Colon (tissue), 2 donors: ENCODE measurements around the gene NPB.

ENCODE experiments used
- FAIRE-seq: peaks from 2 replicates; lab custom pipeline; 2012; peaks lifted over from hg19 to GRCh38; lab: Jason Lieb, UNC
- donor health status: control.
- donor health status: control.

The NPB gene

DNA sequence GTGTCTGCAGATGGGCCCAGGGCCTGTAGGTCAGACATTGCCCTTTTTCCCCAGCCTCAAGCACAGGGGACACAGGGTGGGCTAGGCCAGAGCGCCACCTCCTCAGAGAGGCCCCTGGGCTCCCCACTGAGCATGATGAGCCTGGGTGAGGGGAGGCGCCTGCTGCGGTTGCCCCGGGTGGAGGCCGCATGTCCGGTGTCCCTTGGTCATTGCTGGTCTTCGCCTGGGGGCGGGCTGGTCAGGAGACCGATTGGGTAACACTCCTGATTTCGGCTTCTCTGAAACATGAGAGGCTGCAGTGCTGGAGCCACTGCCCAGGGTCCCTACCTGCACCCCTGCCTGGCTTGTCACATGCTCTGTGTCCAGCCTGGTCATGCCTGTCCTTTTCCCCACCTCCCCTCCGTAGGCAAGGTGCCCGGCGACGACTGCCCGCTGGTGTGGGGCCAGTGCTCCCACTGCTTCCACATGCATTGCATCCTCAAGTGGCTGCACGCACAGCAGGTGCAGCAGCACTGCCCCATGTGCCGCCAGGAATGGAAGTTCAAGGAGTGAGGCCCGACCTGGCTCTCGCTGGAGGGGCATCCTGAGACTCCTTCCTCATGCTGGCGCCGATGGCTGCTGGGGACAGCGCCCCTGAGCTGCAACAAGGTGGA, 2.4 kb upstream of the NPB start:
- no peak for FAIRE-seq

- FAIRE-seq = no peak
Measured at GRCh38 chr17:81900181-81900820, 1.7 kb upstream of the NPB start.

DNA sequence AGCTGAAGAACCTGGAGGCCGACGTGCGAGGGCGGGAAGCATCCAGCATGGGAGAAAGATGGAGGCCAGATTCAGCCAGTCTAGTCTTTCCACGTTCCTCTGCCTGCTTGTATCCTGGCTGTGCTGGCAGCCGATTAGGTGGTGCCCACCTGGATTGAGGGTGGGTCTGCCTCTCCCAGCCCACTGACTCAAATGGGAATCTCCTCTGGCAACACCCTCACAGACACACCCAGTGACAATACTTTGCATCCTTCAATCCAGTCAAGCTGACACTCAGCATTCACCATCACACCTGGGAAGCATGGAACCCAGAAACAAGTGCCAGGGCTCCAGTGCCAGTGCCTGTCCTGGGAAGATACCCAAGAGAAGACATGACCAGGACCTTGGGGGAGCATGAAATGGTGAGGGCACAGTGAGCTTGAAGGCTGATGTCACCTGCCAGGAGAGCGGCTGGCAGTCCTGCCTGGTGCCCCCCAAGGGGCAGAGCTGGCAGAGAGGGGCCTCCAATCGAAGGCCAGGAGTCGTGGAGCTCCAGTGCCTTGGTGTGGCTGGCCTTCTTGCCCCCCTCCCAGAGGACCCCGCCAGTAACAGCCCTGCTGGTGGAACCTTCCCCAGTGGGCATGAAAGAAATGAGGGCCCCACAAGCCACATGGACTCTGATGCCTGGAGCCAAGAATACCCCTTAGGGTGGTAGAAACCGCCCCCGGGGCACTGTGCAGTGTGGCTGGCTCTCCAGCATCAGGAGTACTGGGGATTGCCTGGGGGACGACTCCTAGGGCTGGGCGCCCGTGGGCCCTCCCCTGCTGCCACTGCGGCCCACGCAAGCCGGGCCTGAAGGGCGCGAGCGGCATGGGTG, 643 bp upstream of the NPB start:
- no peak for FAIRE-seq

- FAIRE-seq = no peak
Measured at GRCh38 chr17:81902653-81903414, 796 bp downstream of the NPB start.

DNA sequence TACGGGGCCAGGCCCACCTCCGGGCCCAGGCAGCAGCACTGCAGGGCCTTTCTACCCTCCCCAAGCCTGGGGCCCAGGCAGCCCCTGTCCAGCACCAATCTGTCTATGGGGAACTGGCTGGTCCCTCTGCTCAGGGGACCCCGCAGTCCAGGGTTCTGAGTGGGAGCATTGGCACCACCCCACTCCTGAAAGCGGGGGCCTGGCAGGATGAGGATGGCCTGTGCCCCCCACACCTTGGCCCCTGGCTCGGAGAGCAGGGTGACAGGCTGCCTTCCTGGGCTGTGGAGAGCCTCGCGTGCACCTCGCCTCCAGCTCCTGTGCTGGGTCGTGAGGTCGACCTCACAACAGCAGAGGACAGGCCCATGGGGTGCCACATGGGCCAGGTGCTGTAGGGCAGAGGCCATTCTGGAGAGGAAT, 1.4 kb downstream of the NPB start:
- FAIRE-seq = no peak

DNA sequence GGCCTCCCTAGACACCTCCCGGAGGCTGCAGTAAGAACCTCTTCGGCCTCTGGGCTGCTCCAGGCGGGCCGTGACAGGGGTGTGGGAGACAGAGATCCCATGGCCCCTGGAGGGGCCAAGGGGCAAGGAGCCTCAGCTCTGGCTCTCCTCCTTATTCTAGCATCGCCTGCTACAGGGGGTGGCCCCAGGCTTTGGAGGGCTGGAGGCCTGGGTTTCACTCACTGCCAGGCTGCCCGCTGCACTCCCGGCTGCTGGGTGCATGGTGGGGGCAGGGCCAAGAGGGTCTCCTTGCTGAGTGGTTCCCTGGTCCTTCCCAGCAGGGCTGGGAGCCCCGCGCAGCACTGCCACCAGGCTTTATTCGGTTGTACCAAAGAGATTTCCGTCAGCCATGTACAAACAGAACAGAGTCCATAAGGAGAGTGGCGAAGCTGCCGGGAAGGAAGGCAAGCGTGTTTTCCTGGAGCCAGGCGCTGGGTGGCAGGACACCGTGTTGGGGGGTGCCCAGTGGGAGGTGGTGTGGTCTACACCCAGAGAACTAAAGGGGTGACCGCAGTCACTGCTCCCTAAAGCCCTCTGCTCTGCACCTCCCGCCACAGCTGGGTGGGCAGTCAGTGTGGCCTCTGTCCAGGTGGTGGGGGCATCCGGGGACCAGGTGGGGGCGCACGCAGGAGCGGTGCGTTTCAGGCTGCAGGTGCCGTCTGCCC, 2.0 kb downstream of the NPB start:
- FAIRE-seq = no peak

DNA sequence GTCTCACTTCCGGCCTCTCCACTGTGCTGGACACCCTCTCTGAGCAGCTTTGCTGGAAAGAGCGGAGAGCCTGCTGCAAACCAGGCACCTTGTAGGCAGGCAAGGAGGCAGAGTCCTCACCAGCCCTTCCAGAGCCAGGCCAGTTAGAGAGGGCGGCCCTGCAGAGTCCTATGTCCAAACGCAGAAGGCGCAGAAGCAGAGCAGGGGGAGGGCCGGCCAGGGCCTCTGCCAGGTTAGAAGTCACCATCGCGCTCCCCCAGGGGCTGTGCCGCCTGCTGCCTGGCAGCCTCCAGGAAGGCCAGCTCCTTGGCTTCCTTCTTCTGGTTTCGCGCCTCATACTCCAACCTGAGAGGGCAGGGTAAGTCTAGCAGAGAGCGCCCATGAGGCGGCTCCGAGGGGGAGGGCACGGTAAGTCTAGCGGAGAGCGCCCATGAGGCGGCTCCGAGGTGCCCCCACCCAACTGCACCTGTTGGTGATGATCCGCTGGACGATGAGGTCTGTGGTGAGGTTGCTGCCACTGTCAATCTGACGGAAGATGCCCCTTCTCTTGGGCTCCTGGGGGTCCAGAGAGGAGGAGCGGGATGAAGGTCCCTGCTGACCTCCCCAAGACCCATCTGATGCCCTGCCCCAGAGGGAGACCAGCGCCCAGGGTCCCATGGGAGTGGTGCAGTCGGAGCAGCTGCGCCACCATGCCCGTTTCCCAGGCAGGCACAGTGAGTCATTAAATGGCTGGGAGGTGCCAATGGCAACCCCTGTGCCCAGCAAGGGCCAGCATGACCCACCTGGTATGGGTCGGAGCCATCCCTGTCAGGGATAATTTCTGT, 2.8 kb downstream of the NPB start:
- FAIRE-seq = no peak

DNA sequence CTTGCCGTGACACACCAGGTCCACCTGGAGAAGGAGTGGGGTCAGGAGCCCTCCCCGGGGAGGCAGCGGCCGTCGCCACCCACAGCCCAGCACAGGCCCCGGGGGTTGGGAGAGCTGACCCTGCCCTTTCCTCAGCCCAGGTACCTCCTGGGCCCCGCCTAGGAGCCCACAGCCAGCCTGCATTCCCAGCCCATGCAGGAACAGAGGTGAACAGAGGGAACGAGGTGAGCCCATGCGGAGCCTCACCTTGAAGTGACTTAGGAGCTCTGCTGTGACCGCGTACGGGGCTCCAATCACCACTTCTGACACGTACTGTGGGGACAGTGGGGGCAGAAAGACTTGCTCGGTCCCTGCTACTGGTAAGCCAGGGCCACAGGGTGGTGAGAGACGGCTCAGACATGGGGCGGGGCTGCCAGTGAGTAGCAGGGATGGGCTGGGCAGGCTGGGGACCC, 3.4 kb downstream of the NPB start:
- FAIRE-seq = no peak

GRCh38 chr17:81905993-81906392, 4.0 kb downstream of the NPB start:
- no peak for FAIRE-seq

DNA sequence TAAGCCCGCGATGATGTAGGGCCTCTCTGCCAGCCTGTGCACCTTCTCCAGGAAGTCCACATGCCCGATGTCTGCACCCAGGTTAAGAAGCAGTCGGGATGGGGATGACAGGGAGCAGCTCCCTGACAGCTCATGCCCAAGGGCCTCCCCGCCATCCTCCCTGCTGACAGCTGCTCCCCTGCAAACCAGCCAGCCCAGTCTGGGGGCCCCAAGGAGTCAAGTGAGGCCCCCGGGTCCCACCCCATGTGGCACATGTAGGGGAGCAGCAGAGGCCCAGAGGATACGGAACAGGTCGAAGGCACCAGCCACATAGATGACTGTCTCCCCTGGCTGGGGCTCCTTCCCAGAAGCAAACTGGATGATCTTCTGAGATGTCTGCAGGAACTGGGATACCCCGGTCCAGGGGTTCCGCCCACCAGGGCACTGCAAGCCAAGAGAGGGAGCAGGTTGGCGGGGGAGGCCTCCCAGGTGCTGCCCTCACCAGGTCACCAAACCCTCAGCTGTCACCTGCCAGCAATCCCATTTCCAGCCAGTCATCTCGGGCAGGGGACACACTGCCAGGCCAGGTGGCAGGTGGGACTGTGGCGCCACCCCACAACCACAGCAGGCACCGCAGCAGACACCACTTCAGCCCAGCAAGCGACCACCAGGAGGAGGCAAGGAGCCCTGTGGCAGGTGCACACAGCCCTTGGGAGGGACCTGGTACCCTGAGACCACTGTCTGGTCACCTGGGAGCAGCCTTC, 4.6 kb downstream of the NPB start:
- no peak for FAIRE-seq

DNA sequence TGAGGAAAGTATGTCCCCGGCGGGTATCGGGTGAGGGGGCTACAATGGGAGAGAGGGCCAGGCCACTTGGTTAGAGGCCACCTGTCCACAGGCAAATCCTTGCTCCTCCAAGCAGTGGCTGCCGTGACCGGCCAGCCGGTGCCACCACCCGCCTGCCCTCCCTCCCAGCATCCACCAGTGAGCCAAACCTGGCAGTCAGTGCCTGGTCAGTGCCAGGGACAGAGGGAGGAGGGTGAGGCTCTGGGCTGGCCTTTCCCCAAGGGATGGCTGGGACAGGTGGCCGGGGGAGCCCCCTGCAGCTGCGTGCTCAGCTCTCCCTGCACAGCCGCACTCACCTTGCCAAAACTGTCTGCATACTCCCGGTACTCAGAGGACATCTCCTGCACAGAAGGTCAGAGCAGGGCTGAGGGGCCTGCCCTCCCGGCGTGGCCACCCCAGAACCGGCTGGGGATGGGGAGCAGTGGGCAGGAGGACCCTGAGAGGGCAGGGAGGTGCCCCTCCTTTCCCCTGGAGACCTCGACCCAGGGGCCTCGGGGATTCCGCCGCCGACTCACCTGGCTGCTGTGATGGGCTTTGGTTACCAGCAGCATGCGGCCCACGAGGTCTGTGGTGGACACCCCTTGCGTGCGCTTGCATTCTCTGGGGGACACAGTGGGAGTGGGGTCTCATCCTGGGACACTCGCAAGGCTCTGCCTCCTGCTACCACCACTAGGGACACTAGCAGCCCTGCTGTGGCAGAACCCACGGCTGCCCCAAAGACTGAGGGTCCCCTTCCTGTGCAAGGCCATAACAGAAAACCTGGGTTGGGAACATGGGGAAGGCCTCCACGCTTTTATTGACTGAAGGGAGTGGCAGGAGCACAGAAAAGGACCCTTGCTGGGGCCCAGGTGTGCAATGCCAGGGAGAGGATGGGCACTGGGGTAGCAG, 5.4 kb downstream of the NPB start:
- no peak for FAIRE-seq

DNA sequence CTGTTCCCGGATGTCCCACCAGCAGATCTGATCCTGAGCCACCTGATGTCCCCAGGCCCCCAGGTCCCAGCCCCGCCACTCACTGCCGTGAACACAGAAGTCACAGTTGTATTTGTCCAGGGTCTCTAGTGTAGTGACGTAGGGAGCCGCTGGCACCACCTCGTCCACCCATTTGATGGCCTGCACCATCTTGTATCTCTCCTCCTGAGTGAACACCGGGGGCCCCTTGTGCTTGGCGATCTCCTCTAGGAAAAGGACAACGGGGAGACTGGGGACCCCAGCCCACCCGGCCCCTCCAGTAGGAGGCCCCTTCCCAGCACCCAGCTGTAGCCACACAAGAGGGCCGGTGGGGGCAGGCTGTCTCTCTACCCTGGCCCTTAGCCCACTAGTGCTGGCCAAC, 6.8 kb downstream of the NPB start:
- FAIRE-seq = no peak

DNA sequence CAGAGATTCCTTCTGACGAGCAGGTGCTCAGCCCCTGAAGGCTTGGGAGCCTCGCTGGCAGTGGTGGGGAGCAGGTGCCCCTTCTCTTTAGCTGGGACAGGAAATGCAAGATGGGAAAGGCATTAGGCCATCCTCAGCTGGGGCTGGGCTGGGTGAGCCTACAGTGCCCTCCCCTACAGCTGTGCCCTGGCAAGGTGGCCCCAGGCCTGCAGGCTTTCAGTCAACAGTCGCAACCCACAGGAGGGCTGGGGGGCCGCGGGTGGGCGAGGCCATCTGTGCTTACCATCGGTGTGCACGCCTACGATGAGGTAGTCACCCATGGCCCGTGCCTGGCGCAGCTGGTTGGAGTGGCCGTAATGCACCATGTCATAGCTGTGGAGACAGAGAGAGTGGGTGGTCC, 7.2 kb downstream of the NPB start:
- FAIRE-seq = no peak

- no peak for FAIRE-seq
Measured at GRCh38 chr17:81909966-81910839, 8.2 kb downstream of the NPB start.

GRCh38 chr17:81910840-81911276, 8.8 kb downstream of the NPB start:
- no peak for FAIRE-seq

- FAIRE-seq = no peak
Measured at GRCh38 chr17:81911277-81911961, 9.4 kb downstream of the NPB start, which contains the start of gene PCYT2. TSS of gene PCYT2 (minus strand) at chr17:81911399. CDS start at chr17:81911355, 44 bp downstream.

DNA sequence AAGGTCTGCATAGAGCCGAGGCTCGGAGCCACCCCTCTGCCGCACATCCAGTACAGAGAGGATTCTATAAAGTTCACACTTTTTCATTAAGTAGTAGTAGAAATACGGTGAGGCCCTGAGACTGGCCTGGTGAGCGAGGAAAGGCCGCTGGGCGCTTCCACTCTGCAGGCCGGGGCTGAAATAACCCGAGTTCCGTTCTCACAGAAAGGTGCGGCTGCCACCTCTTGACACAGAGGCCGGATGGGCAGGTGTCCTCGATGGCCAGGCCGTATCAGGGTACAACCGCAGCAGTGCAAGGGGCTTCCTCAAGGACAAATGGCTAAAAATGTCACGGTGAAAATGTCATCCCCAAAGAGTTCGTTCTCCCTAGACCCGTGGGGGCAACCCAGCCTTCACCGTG, 9.9 kb downstream of the NPB start:
- FAIRE-seq = no peak
